Bronchial epithelial cell (primary cell): ENCODE results near the gene PCDHA5. TPM values are rescaled to one million over a fixed set of nuclear protein-coding genes. Genes with fewer than 3 reads are reported as not detected.
"Not testable (repeated sequence)": the region's sequence is repeated elsewhere in the genome, so short reads cannot be mapped to it uniquely, and the experiment has no call there.

Experiments
- DNase-seq: peaks from one replicate; pipeline ENCODE4 v3.0.0-alpha.2; 2010; ENCODE audit warnings: low read depth
- FAIRE-seq: peaks from 2 replicates; lab custom pipeline; 2011; peaks lifted over from hg19 to GRCh38; lab: Jason Lieb, UNC
- H3K27me3 ChIP-seq: 2 replicates; pipeline ENCODE4 v1.5.1; 2011; ENCODE audit warnings: low read length; ENCODE audit not compliant: control insufficient read depth, insufficient read depth
- H3K36me3 ChIP-seq: 2 replicates; pipeline ENCODE4 v1.5.1; 2011; ENCODE audit warnings: low read length; ENCODE audit not compliant: control insufficient read depth, insufficient read depth
- H3K4me3 ChIP-seq: 2 replicates; pipeline ENCODE4 v1.5.1; 2011; ENCODE audit warnings: mild to moderate bottlenecking, low read depth, low read length, control low read depth
- CTCF ChIP-seq: IDR thresholded peaks from 2 replicates; pipeline ENCODE4 v1.5.1; 2011; ENCODE audit warnings: mild to moderate bottlenecking, moderate library complexity, low read length, control low read depth, inconsistent platforms; ENCODE audit not compliant: insufficient read depth, severe bottlenecking
- total RNA-seq: library from RNA; depleted of rRNA; stranded (reverse); fragments of >200 nt; gene quantifications from 2 replicates; pipeline ENCODE4 v1.2.1, GENCODE V29; 2014

The PCDHA5 gene
- 0.13 TPM in 1 of 2 replicates, not detected in the other for total RNA-seq

DNA sequence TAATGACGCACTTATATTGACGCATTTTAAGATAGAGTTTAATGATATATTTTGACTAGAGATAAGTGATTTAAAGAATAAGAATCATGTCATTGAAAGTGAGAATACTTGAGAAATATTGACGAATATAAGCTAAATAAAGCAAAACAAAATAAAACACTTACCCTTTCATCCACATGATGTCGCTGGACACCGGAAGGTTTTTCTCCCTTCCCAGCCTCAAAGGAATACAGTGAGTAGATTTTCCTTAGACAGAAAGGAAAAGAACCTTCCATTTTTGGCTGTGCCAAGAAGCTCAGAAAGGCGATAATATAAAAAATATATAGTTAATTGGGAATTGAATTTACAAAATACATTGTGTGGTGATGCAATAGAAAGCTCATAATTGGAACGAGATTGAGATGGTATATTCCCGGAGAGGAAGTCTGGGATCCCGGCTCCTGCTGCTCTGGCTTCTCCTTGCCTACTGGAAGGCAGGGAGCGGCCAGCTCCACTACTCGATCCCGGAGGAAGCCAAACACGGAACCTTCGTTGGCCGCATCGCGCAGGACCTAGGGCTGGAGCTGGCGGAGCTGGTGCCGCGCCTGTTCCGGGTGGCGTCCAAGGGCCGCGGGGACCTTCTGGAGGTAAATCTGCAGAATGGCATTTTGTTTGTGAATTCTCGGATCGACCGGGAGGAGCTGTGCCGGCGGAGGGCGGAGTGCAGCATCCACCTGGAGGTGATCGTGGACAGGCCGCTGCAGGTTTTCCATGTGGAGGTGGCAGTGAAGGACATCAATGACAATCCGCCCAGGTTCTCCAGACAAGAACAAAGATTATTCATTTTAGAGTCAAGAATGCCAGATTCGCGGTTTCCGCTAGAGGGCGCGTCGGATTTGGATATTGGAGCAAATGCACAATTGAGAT lies at the start of gene PCDHA5:
TSS of gene PCDHA5 (plus strand) at position 239 of the 906 bp plus-strand sequence.
- FAIRE-seq, result no peak
- TF ChIP-seq CTCF, result peak; percentile 35
- Histone ChIP-seq H3K4me3 (no peak within 1 kb of the TSS), H3K27me3 (no peaks in the 10 kb centered on the region), H3K36me3 (no peaks in the 10 kb centered on the region)
- DNase-seq, result peak; percentile 13

GRCh38 chr5:140780512-140780911 lies 40.9 kb upstream of the PCDHA5 start:
- Histone ChIP-seq H3K27me3 (no peaks in the 10 kb centered on the region), H3K4me3 (no peak overlapping the region), H3K36me3 (no peaks in the 10 kb centered on the region)
- DNase-seq (no peak), FAIRE-seq (no peak)
- no peak for TF ChIP-seq CTCF

- FAIRE-seq, result no peak
- Histone ChIP-seq H3K27me3 (no peaks in the 10 kb centered on the region), H3K36me3 (no peaks in the 10 kb centered on the region), H3K4me3 (no peak within 1 kb of the TSS)
- DNase-seq, result no peak
- no peak for TF ChIP-seq CTCF
These were observed 35.3 kb upstream of the PCDHA5 start, which contains the start of gene PCDHA1 for GRCh38 chr5:140785905-140786686. Gene PCDHA1 (plus strand): TSS chr5:140786140.

DNA sequence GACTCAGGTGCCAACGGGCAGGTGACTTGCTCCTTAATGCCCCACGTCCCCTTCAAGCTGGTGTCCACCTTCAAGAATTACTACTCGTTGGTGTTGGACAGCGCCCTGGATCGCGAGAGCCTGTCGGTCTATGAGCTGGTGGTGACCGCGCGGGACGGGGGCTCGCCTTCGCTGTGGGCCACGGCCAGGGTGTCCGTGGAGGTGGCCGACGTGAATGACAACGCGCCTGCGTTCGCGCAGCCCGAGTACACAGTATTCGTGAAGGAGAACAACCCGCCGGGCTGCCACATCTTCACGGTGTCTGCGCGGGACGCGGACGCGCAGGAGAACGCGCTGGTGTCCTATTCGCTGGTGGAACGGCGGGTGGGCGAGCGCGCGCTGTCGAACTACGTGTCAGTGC lies 34.0 kb upstream of the PCDHA5 start:
- FAIRE-seq, H3K36me3 ChIP-seq, H3K4me3 ChIP-seq, H3K27me3 ChIP-seq, DNase-seq: not testable (repeated sequence)

DNA sequence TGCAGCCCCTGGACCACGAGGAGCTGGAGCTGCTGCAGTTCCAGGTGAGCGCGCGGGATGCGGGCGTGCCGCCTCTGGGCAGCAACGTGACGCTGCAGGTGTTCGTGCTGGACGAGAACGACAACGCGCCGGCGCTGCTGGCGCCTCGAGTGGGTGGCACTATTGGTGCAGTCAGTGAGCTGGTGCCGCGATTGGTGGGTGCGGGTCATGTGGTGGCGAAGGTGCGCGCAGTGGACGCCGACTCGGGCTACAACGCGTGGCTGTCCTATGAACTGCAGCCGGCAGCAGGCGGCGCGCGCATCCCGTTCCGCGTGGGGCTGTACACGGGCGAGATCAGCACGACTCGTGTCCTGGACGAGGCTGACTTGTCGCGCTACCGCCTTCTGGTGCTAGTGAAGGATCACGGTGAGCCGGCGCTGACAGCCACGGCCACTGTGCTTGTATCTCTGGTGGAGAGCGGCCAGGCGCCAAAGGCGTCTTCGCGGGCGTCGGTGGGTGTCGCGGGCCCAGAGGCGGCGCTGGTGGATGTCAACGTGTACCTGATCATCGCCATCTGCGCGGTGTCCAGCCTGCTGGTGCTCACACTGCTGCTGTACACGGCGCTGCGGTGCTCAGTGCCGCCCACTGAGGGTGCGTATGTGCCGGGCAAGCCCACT lies 33.4 kb upstream of the PCDHA5 start:
- not testable (repeated sequence) for FAIRE-seq, H3K36me3 ChIP-seq, DNase-seq, H3K27me3 ChIP-seq, H3K4me3 ChIP-seq

- TF ChIP-seq CTCF, result no peak
- Histone ChIP-seq H3K4me3 (no peak overlapping the region), H3K36me3 (no peaks in the 10 kb centered on the region), H3K27me3 (no peaks in the 10 kb centered on the region)
- DNase-seq (no peak), FAIRE-seq (no peak)
These were observed 30.3 kb upstream of the PCDHA5 start for GRCh38 chr5:140791089-140791488.
